Epithelial cell of proximal tubule (primary cell): Measurements from ENCODE around the gene ABL2. TPM values are rescaled to one million over a fixed set of nuclear protein-coding genes. Genes with fewer than 3 reads are reported as not detected.
"Not testable (repeated sequence)": the region's sequence is repeated elsewhere in the genome, so short reads cannot be mapped to it uniquely, and the experiment has no call there.

Source experiments
- DNase-seq: peaks from one replicate; pipeline ENCODE4 v3.0.0-alpha.2; 2011; ENCODE audit warnings: low read depth
- H3K4me3 ChIP-seq: 2 replicates; pipeline ENCODE4 v1.5.1; 2011; ENCODE audit warnings: low read depth, mild to moderate bottlenecking, low read length
- total RNA-seq: library from RNA; depleted of rRNA; stranded (reverse); fragments of >200 nt; gene quantifications from 2 replicates; pipeline ENCODE4 v1.2.3, GENCODE V29; 2015
- TF ChIP-seq, protein P1 (sequence below): conservative IDR thresholded peaks from 2 replicates; pipeline ENCODE4 v1.5.1; 2012; ENCODE audit warnings: low read depth, mild to moderate bottlenecking, low read length

The ABL2 gene
- total RNA-seq, 1 donor from 2014 or later = 12.2 TPM

GRCh38 chr1:179184403-179184802, 45.1 kb downstream of the ABL2 start:
- H3K4me3 ChIP-seq = no peak overlapping the region
- DNase-seq = no peak
- TF ChIP-seq, protein P1, sequence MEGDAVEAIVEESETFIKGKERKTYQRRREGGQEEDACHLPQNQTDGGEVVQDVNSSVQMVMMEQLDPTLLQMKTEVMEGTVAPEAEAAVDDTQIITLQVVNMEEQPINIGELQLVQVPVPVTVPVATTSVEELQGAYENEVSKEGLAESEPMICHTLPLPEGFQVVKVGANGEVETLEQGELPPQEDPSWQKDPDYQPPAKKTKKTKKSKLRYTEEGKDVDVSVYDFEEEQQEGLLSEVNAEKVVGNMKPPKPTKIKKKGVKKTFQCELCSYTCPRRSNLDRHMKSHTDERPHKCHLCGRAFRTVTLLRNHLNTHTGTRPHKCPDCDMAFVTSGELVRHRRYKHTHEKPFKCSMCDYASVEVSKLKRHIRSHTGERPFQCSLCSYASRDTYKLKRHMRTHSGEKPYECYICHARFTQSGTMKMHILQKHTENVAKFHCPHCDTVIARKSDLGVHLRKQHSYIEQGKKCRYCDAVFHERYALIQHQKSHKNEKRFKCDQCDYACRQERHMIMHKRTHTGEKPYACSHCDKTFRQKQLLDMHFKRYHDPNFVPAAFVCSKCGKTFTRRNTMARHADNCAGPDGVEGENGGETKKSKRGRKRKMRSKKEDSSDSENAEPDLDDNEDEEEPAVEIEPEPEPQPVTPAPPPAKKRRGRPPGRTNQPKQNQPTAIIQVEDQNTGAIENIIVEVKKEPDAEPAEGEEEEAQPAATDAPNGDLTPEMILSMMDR = no peak

- H3K4me3 ChIP-seq = no peak overlapping the region
- DNase-seq = no peak
- TF ChIP-seq, protein P1 = no peak
These were observed 45.6 kb downstream of the ABL2 start for GRCh38 chr1:179183857-179184256.

GRCh38 chr1:179178950-179179349, 50.5 kb downstream of the ABL2 start:
- no peak overlapping the region for H3K4me3 ChIP-seq
- TF ChIP-seq, protein P1 = no peak
- peak; percentile 23 for DNase-seq

DNA sequence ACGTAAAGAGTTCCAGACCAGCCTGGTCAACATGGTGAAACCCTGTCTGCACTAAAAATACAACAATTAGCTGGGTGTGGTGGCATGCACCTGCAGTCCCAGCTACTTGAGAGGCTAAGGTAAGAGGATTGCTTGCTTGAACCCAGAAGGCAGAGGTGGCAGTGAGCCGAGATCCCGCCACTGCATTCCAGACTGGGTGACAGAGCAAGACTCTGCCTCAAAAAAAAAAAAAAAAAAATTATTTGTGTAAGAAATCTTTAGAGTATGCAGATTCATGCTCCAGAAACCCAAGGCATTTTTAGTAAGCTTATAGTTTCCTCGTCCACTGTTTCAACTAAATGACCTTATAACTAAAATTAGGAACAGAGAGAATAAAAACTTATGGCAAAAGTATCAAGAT, 51.3 kb downstream of the ABL2 start:
- no peak for DNase-seq
- TF ChIP-seq, protein P1 = no peak
- H3K4me3 ChIP-seq = no peak overlapping the region

GRCh38 chr1:179177615-179178014, 51.9 kb downstream of the ABL2 start:
- H3K4me3 ChIP-seq = no peak overlapping the region
- no peak for DNase-seq
- TF ChIP-seq, protein P1 = no peak

DNA sequence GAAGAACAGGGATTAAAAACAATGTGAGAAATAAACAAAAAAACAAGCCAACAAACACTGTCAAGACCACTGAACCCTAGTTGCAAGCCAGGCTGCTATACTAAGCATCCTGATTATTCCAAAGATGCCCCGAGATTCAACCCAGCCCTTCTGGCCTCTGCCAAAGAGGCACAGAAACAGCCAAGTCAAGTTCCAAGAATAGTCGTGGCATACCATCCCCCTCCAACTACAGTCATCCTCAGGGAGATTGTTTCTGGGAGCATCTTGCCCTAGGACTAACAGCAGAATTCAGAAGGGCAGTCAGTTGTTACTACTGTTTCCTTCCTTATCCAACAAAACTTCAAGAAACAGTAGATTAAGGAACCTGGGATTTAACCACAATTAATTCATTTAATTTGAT, 52.3 kb downstream of the ABL2 start:
- TF ChIP-seq, protein P1 = no peak
- DNase-seq = no peak
- no peak overlapping the region for H3K4me3 ChIP-seq

- TF ChIP-seq, protein P1 = no peak
- H3K4me3 ChIP-seq = no peak overlapping the region
- DNase-seq = no peak
These were observed 54.3 kb downstream of the ABL2 start for GRCh38 chr1:179175011-179175841.

- not testable (repeated sequence) for H3K4me3 ChIP-seq, DNase-seq
These were observed 59.1 kb downstream of the ABL2 start for GRCh38 chr1:179170468-179170770.
